GM19395 (cell line): ENCODE data around the gene MAB21L4.

Source experiments
- ATAC-seq: cut with Tn5 transposase; IDR thresholded peaks from one replicate; pipeline ENCODE4 v1.9.1; 2021; ENCODE audit warnings: mild to moderate bottlenecking, moderate library complexity; ENCODE audit not compliant: unreplicated experiment

The MAB21L4 gene

DNA sequence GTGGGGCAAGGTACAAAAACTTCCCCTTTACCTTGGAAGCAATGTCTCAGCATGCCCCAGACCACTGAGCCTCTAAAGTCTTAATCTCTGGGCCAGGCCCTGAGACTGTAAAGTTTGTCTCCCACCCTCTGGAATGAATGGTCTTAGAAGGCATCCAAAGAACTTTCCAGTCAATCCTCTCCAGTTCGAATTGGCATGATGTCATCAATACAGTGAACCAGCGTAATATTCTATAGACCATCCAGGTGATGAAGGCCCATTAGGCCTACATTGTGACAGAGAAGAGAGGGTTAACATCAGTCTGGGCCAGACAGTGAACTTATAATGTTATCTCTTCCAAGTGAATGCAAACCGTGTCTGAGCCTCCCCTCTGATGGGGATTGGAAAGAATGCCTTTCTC, 11.2 kb downstream of the MAB21L4 start:
- ATAC-seq = no peak

DNA sequence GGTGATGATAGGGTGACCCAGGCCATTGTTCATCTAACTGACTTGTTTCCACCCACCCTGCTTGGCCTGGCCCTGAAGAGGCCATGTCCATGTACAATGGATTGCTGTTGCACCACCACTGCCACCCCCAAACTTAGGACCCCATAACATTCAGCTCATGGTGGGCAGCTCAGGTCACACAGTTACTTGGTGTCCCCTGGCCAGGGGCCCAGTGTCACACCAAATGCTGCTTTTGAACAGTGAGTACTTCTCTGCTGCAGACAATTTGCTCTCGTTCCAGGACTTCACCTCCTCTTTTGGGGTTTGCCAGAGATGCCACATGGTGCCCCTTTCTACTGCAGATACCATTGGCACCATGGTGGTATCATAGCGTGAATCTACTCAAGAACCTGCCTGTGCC, 11.7 kb downstream of the MAB21L4 start:
- ATAC-seq = no peak

DNA sequence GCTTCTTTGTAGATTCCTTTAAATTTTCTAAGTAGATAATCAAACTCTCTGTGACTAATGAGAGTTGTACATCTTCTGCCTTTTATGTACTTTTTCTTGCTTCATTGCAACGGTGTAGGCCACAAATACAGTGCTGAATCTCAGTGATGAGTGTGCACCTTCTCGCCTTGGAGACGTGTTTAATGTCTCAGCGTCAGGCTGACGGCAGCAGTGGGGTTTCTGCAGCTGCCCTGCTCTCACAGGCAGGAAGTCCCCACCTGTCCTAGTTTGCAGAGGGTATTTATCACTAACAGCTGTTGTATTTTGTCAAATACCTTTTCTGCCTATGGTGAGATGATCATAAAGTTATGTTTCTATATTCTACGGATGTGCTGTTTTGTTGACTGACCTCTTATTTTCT, 14.0 kb downstream of the MAB21L4 start:
- no peak for ATAC-seq

DNA sequence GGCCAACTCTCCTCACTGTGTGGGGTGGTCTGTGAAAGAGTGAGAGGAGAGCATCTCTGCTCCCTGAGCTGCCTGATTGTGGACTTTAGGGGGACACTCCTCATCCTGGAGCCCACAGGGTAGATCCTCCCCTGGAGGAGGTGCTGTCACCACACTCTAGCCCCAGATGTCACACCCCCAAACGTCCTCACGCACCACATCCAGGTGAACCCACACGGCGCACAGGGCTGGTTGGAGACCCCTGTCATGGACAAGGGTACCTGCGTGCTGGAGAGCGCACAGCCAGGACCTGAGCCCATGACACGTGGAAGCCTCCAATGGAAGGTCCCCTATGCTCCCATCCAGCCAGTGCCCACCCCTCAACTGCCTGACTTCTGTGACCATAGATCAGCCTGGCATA, 16.9 kb downstream of the MAB21L4 start:
- no peak for ATAC-seq

- no peak for ATAC-seq
Observed at GRCh38 chr2:240878341-240878936, 17.5 kb downstream of the MAB21L4 start.

- no peak for ATAC-seq
Observed at GRCh38 chr2:240877460-240878340, 18.3 kb downstream of the MAB21L4 start.

DNA sequence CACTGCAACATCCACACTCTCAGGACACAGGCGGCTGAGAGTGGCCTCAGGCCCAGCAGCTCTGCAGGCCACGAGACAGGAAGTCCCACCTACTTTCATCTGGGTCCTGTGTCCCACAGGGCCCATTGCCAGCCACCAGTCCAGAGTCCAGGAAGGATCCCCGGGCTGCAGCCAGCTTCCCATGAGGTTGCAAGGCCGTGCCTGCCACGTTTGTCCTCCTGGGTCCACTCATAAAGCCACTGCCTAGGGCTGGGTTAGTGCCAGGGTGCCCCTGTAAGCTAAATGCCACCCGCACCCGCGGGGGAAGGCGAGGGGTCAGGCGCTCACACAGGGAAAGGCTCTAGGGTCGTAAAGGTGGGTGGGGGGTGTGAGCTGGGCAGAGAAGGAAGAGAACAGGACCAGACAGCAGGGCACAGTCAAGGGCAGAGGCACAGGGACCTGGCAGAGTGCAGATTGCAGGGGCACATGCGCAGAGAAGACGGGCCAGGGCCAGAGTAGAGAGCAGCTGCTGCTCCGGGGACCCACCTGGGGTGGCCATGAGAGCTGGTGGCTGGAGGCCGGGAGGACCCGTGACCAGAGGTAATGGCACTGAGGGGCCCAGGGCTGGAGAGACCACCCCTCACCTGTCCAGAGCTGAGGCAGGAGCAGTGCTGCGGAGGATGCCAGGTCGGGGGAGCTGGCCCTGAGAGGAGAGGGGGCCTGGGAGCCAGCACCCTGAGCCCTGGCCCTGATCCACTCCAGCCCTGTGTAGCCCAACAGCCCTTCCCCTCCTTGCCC, 19.3 kb downstream of the MAB21L4 start:
- ATAC-seq = no peak

GRCh38 chr2:240876035-240876474, 19.9 kb downstream of the MAB21L4 start:
- ATAC-seq = no peak

DNA sequence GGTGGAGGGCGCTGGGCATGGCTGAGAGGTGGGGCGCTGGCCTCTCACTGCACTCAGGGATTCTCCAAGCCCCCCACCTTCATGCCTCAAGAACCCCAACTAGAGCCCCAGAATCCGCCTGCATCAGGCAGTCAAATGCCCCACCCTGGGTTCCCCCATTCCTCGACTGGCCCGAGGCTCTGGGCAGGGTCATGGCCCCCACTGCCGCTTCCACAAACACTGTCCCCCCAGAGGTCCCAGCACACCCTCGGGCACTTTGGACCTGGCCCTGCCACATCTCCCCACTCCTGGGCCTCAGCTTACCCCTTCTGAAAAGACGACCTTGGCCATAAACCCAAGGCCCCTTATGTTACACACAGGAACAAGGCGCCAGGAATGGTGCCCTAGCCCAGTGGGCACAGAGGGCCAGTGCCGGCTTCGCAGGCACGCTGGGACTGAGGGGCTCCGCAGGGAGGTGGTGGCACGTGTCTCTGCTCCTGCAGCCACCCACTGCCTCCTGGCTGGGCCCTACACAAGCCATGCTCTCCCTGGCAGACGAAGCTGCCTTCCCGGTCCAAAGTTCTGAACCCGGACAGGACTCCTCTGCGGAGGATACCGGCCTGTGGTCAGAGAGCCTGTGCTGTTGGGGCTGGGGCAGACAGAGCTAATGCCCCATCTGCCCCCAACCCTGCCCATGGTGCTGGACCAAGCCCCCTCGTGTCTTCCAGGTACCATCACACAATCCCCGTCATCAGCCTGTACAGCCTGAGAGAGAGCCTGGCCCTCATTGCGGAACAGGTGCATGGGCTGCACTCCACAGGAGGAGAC, 20.5 kb downstream of the MAB21L4 start:
- no peak for ATAC-seq

GRCh38 chr2:240874715-240875227, 21.2 kb downstream of the MAB21L4 start:
- ATAC-seq = no peak

GRCh38 chr2:240873805-240874714, 21.9 kb downstream of the MAB21L4 start:
- no peak for ATAC-seq

- no peak for ATAC-seq
Observed at GRCh38 chr2:240873098-240873788, 22.7 kb downstream of the MAB21L4 start.

GRCh38 chr2:240872317-240873097, 23.4 kb downstream of the MAB21L4 start:
- no peak for ATAC-seq

DNA sequence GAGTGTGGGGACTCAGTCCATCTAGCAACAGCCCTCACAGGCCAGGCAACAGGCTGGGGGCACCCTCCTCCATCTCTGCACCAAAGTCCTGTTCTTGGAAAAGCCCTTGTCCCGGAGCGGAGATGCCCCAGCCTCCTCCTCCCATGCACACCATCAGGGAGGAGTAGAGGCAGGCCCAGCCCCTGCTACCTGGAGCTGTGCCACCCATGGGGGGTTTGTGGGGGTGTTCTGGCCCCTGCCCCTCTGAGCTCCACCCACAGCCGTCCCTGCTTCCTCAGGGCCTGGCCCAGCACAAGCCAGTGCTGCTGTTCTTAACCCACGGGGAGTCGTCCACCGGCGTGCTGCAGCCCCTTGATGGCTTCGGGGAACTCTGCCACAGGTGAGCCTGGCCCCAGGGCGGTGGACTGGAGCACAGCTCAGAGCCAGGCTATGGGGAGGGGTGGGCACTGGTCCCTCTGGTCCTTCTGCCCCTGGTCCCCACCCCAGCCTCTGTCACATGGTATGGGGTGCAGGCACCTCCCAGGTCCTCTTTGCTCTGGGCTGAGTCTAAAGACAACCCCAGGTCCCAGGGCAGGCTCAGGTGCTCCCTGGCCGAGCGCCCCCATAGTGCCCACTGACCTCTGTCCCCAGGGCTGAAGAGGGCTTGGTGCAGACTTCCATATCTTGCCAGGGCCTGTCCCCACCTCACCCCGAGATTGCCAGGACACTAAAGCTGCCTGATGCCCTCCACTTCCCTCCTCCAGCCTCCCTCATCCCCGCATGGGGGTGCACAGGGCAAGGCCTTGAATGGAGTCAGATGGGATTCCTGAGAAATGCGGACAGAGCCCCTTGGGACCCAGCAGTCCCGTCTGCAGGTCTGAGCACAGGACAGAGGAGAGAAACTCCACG, 24.6 kb downstream of the MAB21L4 start:
- ATAC-seq = no peak

DNA sequence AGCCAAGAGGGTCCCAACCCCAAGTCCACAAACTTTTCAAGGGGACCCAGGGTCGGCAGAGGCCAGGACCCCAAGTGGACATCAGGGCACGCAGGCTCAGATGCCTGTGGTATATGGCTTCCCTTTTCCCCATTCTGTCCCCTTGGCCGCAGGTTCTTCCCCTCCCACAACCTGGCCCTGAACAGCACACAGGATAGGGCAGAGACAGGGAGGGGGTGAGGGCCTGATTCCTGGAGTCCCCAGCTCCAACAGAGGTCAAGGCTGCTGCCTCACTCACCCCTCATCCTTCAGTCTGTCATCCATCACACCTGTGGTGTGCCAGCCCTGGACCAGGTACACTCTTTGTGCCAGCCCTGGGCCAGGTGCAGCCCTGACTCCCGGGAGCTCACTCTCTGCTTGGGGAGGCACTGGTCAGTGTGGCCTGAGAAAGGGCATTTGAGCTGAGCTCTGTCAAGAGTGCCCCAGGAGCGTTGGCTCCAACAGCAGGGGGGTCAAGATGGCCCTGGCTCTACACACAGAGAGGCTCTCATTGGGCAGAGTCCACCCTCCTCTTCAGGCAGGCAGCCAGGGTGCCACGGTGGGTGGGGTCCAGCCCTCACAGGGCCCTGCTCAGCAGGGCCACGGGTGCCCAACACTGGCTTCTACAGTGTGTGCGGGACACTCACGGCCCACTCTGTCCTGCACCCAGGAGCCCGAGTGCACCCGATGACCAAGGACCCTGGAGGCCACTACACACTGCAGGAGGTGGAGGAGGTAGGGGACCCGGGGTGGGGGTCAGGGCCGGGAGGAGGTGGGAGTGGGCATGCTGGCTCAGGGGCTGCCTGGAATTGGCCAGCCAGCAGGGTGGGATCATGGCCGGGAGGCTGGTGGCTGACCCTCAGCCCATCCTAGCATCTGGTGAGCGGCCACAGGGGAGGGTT, 25.7 kb downstream of the MAB21L4 start:
- no peak for ATAC-seq
